NCI-H1105 treated with DMSO at 0.1 percent for 48 hours (cell line): ENCODE results near the gene RAD21L1.

Experiments used
- DNase-seq: peaks from one replicate; lab custom pipeline; 2025; lab: John Stamatoyannopoulos, UW

RAD21L1 gene

DNA sequence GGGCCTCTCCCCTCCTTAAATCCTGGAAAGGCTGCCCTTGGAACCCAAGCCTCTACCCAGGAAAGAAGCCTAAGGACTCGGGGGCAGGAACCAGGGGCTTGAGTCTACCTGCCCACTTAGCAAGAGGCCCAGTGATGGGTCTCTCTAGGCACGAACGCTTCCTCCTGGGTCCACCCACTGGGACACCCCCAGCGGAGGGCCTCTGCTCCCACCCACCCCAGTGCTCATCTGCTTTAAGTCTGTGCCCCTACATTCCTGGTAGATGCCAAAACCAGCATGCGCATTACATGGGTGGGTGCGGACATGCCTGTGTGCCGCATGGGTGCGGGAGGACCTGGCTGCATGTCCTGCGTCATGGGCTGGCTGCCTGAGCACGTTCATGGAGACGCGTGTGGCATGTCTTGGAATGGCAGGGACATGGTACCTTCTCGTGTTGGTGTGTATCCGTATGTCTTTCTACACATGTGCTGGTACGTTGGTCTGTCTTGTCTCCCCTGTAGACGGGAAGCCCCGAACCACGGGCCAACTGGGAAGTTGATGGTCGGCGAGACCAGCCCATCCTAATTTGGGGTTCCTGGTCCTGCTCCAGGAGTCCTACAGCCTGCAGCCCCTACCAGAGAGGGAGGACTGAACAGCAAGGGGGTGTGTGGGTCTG, 69.6 kb downstream of the RAD21L1 start:
- DNase-seq = no peak

DNA sequence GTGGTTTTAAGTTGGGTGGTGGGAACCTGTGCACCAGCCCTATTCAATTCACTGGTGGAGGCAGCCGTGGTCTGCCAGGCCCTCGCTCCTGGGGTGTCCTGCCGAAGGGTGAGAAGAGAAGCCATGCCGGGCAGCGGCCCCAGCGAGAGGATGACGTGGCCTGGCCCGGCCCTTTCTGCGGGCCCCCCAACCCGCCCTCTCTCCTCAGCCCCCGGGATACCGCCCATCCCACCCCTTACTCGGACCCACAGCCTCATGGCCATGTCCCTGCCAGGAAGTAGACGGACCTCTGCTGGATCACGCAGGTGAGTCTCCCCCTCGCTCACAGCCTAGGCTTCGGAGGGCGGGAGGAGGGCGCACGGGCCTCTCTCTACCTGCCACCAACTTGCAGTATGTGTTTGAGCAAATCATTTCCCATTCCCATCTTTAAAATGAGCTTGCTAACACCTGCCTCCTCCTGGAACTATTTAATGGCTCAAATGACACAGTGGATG, 70.3 kb downstream of the RAD21L1 start:
- DNase-seq = no peak

DNA sequence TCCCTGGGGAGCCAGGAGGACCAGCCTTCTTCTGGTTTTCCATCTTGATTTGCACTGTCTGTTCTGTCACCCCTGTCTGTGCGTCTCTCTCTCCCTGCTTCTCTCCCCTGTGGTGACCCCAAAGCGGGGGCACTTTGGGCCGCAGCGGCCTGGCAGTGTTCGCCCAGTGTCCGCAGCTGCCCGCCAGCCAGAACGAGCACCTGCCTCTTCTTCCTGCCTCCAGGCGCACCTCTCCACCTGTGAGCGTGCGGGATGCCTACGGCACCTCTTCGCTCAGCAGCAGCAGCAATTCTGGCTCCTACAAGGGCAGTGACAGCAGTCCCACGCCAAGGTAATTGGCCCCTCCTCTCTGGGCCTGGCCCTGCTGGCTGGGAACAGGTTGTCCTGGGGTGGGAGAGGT, 71.1 kb downstream of the RAD21L1 start:
- no peak for DNase-seq

DNA sequence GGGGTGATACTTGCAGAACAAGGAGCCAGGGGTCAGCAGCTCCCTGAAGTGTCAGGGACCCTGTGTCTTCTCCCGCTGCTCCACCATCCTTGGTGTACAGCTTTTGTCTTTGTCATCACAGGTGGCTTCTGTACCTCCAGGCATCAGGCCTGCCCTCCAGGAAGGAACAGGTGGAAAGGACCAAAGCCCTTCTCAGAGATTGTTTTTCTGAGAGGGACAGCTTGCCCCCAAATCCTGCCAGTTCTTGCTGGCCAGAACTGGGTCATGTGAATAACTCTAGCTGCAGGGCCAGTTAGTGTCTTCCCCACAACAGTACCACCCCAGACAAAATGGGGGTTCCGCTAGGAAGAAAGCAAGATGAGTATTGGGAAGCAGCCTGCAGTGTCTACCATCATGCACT, 71.6 kb downstream of the RAD21L1 start:
- no peak for DNase-seq

DNA sequence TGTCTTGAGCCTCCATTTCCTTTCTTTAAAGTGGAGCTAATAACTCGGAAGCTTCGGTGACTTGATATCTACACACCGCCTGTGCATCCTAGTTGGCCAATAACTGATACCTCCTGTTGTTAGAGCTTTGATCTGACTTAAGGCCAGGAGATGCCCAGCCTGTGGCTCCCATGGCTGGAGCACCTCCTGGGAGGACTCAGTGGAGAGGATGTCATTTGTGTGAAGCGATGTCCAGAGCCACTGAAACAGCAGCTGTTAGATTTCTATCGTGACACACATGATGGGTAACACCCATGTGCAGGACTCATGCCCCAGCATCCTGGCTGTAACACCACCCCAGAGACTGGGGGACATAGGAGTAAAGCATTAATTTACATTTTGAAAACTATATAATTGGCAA, 72.3 kb downstream of the RAD21L1 start:
- DNase-seq = no peak

DNA sequence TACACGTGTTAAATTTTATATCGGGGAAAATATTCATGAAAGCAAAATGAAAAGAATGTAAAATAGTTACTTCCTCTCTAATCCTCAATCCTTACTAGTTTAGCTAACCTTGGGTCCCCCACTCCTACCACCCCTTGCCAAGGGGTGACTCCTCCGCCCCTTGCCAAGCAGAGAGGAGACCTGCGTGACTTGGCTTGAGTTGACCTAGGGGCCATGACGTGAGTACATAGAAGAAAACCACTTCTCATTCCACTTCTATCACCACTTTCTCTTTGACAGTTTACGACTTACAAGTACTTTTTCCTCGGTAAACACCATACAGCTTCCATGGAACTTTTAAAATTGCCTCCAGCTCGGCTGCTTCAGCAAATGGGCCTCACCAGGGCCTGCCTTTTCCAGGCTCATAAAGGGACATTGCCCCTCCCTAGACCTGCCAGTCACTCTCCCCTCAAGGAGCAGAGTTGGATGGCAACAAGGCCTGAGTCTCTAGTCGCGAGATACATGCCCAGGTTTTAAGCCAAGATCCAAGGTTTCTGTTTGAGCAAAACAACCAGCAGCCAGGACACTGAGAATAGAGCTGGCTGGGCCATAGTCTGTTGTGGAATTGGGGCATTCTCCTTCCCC, 73.2 kb downstream of the RAD21L1 start:
- no peak for DNase-seq

DNA sequence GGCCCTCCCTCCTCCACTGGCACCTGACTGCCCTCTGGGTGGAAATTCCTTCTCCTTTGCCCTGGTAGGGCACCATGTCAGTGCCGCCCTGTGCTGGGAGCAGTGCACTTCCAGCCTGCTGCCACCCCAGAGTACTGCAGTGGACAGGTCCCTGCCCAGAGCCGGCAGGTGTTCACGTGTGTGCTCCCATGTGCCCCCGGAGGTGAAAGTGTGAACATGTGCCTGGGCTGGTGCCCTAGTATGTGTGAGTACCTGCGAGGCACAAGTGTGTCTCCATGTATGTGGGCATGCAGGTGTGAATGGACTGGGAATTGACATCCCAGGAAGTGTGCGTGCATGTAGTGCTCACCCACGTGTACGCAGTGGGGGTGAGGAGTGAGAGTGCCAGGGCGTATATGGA, 73.7 kb downstream of the RAD21L1 start:
- DNase-seq = peak; percentile 1

DNA sequence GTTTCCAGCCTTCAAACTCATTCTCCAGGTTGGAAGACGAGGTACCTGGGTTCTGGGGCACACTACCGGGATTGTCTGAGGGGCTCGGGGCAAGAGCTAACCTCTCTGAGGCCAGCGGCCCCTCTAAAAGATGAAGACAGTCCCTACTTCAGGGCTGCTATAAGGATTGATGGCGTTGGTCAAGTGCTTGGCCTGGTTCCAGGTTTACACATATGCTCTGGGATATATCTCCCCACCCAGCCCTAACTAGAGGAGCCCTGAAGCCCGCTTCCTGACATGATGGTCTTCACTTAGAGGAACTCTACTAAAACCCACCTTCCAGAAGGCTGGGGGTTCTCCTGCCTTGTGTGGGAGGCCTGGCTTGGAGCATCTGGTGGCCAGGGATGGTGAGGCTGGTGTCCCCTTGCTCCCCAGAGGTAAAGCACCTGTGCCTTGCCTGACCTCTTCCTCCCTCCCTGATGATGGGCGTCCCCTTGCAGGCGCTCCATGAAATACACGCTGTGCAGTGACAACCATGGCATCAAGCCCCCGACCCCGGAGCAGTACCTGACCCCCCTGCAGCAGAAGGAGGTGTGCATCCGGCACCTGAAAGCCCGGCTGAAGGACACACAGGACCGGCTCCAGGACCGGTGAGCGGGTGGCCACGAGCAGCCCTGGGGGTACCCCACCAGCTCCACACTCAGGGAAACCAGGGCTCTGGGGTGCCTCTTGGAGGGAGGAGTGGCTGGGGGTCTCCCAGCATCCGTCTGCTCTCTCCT, 74.4 kb downstream of the RAD21L1 start:
- DNase-seq = no peak

DNA sequence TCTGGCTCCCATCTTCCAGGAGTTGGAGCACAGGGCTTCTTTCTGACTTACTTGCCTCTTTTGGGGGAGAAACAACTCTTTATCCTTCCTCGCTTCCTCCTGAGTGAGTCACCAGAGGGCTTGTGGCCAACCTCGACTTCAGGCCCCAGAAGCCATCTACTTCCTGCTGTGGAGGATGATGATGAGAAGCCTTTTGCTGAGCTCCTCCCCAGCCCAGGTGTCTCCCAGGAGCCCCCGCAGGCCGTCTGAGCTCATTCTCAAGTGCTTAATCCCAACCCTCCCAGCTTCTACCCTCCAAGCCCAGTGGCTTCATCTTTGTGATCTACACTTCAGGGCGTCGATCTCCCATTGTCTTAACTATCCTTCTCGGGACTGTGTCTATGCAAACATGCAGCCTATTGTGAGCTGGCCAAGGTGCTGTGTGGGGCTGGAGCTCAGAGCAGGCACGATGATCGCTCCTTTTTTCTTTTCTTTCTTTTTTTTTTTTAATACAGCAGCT, 75.2 kb downstream of the RAD21L1 start:
- no peak for DNase-seq

DNA sequence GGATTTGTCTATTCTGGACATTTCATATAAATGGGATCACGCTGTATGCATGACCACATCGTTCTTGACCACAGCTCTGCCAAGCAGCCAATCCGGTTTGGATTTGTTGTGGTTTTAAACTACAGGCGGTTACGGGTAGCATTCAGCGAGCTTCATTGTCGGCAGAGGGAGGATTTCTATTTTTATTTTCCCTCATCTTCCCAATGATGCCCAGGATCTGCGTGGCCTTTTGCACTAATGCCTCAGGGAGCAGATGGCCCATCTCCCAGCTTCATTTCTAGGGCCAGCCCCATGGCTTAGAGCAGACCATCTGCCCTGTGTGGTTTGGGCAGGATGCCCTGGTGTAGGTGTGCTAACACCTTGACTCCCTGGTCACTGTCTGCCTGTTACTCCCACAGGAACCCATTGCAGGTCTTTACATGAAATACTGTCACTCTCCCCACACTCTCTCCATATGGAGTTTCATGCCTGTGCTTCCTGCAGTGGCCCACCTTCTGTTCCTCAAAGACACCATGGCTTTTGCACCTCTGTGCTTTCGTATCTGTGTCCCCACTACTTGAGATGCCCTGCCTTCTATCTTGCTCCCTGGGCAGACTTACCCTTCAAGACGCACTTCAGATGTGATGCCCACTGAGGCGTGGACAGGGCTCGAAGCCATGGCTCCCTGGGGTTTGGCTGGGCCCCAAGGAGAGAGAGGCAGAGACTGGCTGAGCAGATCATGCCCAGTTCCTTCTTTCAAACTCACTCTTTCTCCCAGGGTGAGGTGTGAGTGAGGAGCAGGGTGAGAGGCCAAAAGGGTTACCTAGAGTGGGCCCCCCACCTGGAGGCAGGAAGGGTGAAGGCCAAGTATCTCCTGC, 77.1 kb downstream of the RAD21L1 start:
- no peak for DNase-seq

DNA sequence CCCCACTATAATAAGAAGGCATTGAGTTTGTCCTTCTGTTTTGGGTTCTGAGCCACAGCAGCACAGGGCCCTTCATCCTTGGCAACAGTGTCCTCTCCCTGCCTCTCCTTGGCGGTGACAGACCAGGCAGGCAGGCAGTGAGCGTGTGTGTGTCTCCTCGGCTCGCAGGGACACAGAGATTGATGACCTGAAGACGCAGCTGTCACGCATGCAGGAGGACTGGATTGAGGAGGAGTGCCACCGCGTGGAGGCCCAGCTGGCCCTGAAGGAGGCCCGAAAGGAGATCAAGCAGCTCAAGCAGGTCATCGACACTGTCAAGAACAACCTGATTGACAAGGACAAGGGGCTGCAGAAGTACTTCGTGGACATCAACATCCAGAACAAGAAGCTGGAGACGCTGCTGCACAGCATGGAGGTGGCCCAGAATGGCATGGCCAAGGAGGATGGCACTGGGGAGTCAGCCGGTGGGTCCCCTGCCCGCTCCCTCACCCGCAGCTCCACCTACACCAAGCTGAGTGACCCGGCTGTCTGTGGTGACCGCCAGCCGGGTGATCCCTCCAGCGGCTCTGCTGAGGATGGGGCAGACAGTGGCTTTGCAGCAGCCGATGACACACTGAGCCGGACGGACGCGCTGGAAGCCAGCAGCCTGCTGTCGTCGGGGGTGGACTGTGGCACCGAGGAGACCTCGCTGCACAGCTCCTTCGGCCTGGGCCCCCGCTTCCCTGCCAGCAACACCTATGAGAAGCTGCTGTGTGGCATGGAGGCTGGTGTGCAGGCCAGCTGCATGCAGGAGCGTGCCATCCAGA, 79.1 kb downstream of the RAD21L1 start:
- no peak for DNase-seq
